ENCODE measurements around the gene NMNAT3. TPM values are rescaled to one million over a fixed set of nuclear protein-coding genes. Genes with fewer than 3 reads are reported as not detected.
A peak's percentile ranks its signal among the peaks of the same experiment; 100 is the strongest.

The NMNAT3 gene
- total RNA-seq, 3 donors from 2014 or later = 6.6 to 17.3 (median 9.2) TPM

DNA sequence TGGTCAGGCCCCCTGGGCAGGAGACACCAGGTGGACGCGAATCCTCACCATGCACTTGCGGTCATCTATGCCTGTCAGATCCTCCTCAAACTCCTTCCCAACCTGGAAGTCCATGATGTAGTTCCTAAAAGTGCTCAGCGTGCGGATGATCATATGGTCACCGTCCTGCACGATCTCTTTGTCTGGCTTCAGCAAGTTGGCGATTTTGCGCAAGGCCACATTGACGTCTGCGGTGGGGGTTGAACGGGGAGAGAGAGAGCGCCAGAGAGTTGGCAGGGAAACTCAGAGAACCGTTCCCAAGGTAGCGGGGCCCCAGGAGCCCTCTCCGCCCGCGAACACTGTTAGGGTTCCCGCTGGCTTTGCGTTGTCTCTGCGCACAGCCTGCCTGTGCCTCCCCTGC, 139.0 kb downstream of the NMNAT3 start:
- TF ChIP-seq POLR2AphosphoS5 (IDR thresholded peaks at IDR 0.05) (no peak), POLR2A (IDR thresholded peaks at IDR 0.05) (no peak)
- TF ChIP-seq, protein P1, sequence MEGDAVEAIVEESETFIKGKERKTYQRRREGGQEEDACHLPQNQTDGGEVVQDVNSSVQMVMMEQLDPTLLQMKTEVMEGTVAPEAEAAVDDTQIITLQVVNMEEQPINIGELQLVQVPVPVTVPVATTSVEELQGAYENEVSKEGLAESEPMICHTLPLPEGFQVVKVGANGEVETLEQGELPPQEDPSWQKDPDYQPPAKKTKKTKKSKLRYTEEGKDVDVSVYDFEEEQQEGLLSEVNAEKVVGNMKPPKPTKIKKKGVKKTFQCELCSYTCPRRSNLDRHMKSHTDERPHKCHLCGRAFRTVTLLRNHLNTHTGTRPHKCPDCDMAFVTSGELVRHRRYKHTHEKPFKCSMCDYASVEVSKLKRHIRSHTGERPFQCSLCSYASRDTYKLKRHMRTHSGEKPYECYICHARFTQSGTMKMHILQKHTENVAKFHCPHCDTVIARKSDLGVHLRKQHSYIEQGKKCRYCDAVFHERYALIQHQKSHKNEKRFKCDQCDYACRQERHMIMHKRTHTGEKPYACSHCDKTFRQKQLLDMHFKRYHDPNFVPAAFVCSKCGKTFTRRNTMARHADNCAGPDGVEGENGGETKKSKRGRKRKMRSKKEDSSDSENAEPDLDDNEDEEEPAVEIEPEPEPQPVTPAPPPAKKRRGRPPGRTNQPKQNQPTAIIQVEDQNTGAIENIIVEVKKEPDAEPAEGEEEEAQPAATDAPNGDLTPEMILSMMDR (IDR thresholded peaks at IDR 0.05) = no peak
- peak in 1 of 2 donors; percentile 26 for DNase-seq (ENCODE audit: low spot score in 2 of 2)
- Histone ChIP-seq H3K4me3 (peak overlapping the region; percentile 54 to 74 (median 64)), H3K27ac (peak overlapping the region; percentile 81 to 82), H3K27me3 (no peaks in the 10 kb centered on the region), H3K4me1 (peaks cover 15 to 28% of the 10 kb centered on the region in 2 donors), H3K9me3 (no peaks in the 10 kb centered on the region), H3K36me3 (no peaks in the 10 kb centered on the region)
- intact Hi-C loops (cut with DNase I; ENCODE audit: low total_unique reads) = no loop called here

DNA sequence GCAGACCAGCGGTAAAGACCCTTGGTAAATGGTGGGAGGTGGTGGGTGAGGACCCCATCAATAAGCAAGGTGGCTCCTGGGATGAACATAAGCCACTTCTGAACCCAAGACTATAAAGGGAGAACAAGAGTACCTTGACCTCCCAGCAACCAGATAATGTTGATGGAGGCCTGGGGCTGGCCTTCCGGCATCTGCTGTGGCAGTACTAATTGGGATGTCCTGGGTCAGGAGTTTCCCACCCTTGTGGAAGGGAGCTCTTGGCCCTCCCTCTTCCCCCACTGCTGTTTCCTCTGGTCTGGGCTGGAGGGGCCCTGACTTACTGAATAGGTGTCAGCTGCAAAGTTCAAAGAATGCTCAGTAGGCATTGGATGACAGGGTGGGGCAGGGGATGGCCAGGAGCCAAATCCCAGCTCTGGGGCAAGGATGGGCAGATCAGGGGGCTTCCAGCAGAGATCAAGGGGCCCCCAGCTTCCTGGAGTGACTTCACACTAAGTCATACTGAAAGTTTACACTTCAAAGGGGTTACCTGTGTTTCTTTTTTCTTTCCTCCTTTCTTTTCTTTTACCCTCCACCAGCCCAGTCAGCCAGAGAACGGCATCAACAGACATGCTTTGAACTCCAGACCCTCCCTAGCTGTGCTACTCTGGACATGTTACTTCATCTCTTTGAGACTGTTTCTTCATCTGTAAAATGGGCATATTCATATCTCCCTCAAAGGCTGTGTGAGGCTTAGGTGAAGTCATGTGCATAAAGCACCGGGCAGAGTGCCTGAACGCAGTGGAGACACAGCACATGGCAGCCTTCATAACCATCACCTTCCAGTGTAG, 139.8 kb downstream of the NMNAT3 start:
- H3K27me3 ChIP-seq = no peaks in the 10 kb centered on the region
- no peak for DNase-seq (ENCODE audit: low spot score in 2 of 2)
- no peak for TF ChIP-seq POLR2AphosphoS5 (IDR thresholded peaks at IDR 0.05)
- TF ChIP-seq POLR2A (IDR thresholded peaks at IDR 0.05) = no peak
- TF ChIP-seq, protein P1 (IDR thresholded peaks at IDR 0.05) = no peak
- peak overlapping the region; percentile 81 to 82 for H3K27ac ChIP-seq
- H3K9me3 ChIP-seq = no peaks in the 10 kb centered on the region
- H3K36me3 ChIP-seq = no peaks in the 10 kb centered on the region
- peaks cover 17 to 35% of the 10 kb centered on the region in 2 donors for H3K4me1 ChIP-seq
- intact Hi-C loops (cut with DNase I; ENCODE audit: low total_unique reads) = no loop called here
- H3K4me3 ChIP-seq = no peak overlapping the region

DNA sequence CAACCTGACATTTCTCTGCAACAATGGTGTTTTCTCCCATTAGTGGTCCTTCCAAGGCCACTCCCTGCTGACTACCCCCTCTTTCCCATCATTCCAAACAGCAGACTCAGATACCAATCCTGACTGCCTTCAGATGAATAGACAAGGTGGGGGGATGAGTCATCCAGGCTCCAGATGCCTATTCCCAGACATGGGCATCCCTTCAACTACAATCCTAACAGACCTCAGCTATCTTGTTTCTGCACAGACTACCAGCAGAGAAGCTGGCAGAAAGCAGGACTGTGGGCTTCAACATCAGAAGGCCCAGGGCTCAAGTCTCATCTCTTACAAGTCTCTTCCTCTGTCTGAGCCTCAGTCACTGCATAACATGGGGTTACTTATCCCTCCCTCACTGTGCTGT, 140.4 kb downstream of the NMNAT3 start:
- no peaks in the 10 kb centered on the region for H3K9me3 ChIP-seq
- no peaks in the 10 kb centered on the region for H3K36me3 ChIP-seq
- H3K4me3 ChIP-seq = no peak overlapping the region
- H3K27ac ChIP-seq = peak overlapping the region in 1 of 2 donors; percentile 56
- no peak for TF ChIP-seq POLR2A (IDR thresholded peaks at IDR 0.05)
- TF ChIP-seq POLR2AphosphoS5 (IDR thresholded peaks at IDR 0.05) = no peak
- TF ChIP-seq, protein P1 (IDR thresholded peaks at IDR 0.05) = no peak
- DNase-seq (ENCODE audit: low spot score in 2 of 2) = no peak
- H3K27me3 ChIP-seq = no peaks in the 10 kb centered on the region
- intact Hi-C loops (cut with DNase I; ENCODE audit: low total_unique reads) = no loop called here
- peaks cover 17 to 36% of the 10 kb centered on the region in 2 donors for H3K4me1 ChIP-seq

DNA sequence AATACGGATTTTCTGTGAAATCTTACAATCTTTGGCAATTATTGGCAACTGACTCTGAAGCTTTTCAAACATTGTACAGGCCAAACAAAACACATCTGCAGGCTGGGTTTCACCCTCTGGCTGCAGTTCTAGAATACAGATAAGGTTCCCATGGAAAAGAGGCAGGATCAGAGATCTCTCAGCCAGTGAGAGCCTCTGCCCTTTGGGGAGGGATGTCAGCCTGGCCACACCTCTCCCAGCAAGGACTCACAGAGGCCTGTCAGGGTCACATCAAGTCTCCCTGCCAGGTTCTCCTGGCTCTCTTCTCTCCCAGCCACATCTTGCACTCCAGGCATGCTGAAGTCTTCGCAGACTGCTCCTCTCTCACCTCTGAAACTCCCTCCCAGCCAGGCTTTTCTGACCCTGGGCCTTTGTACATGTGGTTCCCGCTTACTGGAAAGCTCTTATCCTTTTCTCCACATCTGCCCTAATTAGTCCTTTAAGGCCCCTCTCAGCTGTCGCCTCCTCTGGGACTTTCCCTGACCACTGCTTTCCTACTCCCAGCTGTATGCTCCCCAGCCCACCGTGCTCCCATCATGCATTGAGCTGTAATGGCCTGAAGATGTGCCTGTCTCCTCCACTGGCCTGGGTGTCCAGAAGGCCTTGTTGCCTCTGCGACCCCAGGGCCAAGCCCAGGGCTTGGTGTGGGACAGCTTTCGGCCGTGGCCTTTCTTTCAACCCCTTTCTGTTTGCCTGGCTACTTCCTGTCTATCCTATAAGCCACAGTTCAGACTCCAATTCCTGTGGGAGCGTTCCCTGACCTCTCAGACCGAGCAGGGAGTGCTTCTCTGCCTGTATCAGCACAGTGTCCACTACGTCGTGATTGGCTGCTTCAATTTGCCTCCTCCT, 142.5 kb downstream of the NMNAT3 start:
- H3K27ac ChIP-seq = peak overlapping the region; percentile 83 to 89
- TF ChIP-seq, protein P1 (IDR thresholded peaks at IDR 0.05) = no peak
- TF ChIP-seq POLR2A (IDR thresholded peaks at IDR 0.05) (no peak), POLR2AphosphoS5 (IDR thresholded peaks at IDR 0.05) (no peak)
- no peaks in the 10 kb centered on the region for H3K27me3 ChIP-seq
- no peaks in the 10 kb centered on the region for H3K9me3 ChIP-seq
- DNase-seq (ENCODE audit: low spot score in 2 of 2) = peak in 1 of 2 donors; percentile 19
- H3K4me1 ChIP-seq = peaks cover 17 to 32% of the 10 kb centered on the region in 2 donors
- intact Hi-C loops (cut with DNase I; ENCODE audit: low total_unique reads) = no loop called here
- no peak overlapping the region for H3K4me3 ChIP-seq
- H3K36me3 ChIP-seq = no peaks in the 10 kb centered on the region

Data from breast epithelium (tissue), 4 donors.